ENCODE results near the gene SH3BP4. TPM values are rescaled to one million over a fixed set of nuclear protein-coding genes. Genes with fewer than 3 reads are reported as not detected.

The SH3BP4 gene, protein sequence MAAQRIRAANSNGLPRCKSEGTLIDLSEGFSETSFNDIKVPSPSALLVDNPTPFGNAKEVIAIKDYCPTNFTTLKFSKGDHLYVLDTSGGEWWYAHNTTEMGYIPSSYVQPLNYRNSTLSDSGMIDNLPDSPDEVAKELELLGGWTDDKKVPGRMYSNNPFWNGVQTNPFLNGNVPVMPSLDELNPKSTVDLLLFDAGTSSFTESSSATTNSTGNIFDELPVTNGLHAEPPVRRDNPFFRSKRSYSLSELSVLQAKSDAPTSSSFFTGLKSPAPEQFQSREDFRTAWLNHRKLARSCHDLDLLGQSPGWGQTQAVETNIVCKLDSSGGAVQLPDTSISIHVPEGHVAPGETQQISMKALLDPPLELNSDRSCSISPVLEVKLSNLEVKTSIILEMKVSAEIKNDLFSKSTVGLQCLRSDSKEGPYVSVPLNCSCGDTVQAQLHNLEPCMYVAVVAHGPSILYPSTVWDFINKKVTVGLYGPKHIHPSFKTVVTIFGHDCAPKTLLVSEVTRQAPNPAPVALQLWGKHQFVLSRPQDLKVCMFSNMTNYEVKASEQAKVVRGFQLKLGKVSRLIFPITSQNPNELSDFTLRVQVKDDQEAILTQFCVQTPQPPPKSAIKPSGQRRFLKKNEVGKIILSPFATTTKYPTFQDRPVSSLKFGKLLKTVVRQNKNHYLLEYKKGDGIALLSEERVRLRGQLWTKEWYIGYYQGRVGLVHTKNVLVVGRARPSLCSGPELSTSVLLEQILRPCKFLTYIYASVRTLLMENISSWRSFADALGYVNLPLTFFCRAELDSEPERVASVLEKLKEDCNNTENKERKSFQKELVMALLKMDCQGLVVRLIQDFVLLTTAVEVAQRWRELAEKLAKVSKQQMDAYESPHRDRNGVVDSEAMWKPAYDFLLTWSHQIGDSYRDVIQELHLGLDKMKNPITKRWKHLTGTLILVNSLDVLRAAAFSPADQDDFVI
- 10 to 100 TPM in 3 of 4 donors, 1 to 10 TPM in 1; 7.5 to 24.9 (median 19.5) TPM for total RNA-seq

DNA sequence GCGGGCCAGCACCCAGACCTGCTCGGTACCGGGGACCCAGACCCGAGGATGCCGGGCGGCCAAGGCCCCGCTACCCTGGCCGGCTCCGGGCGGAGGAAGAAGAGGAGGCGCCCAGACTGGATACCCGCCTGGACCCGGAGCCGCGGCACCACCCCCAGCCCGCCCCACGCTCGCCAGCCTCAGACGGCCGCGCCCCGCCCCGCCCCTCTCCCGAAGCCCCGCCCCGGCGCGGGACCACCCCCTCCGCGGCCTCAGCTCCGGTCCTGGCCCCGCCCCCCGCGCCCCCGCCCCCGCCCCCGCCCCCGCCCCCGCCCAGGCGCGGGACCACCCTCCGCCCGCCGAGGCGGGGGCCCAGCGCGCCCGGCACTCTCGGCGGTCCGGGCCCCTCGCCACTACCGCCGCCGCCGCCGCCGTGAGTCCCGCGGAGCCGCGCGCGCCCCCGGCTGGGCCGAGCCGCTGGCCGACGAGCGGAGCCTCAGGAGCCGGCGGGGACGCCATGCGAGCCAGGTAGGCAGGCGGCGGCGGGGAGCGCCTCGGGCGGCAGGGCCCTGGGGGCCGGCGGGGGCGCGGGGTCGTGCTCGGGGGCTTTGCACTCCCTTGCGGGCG, at the start of gene SH3BP4:
SH3BP4 (plus strand) TSS at position 354 of the 606 bp plus-strand sequence. CDS start 82,986 bp downstream, outside the sequence.
- peaks cover 15% of the 10 kb centered on the region for H3K27me3 ChIP-seq
- intact Hi-C loops (cut with DNase I; ENCODE audit: low total_unique reads), result no loop called here
- no peaks in the 10 kb centered on the region for H3K9me3 ChIP-seq
- no peaks in the 10 kb centered on the region for H3K36me3 ChIP-seq
- in situ Hi-C loops (cut with MboI; ENCODE audit: low pct_ligation_motif_present in 1 of 4, low pct_unique_long_range_greater_than_20kb in 1 of 4, low sequenced_read_pairs in 3 of 4), result no loop called here
- TF ChIP-seq POLR2A (IDR thresholded peaks at IDR 0.05), result no peak
- no peak for TF ChIP-seq POLR2AphosphoS5 (IDR thresholded peaks at IDR 0.05)
- TF ChIP-seq EP300 (IDR thresholded peaks at IDR 0.05; ENCODE audit: low read depth), result no peak
- TF ChIP-seq, protein P1, sequence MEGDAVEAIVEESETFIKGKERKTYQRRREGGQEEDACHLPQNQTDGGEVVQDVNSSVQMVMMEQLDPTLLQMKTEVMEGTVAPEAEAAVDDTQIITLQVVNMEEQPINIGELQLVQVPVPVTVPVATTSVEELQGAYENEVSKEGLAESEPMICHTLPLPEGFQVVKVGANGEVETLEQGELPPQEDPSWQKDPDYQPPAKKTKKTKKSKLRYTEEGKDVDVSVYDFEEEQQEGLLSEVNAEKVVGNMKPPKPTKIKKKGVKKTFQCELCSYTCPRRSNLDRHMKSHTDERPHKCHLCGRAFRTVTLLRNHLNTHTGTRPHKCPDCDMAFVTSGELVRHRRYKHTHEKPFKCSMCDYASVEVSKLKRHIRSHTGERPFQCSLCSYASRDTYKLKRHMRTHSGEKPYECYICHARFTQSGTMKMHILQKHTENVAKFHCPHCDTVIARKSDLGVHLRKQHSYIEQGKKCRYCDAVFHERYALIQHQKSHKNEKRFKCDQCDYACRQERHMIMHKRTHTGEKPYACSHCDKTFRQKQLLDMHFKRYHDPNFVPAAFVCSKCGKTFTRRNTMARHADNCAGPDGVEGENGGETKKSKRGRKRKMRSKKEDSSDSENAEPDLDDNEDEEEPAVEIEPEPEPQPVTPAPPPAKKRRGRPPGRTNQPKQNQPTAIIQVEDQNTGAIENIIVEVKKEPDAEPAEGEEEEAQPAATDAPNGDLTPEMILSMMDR (IDR thresholded peaks at IDR 0.05), result no peak
- H3K4me3 ChIP-seq, result peak within 1 kb of the TSS; percentile 72 to 95 (median 86)
- DNase-seq, result peak; percentile 87
- 1% methylated on average over 26 of the region's 88 CpGs; no CpG with 5 or more reads in 1 of the 2 donors for WGBS, 2 donors (ENCODE audit: low coverage in 1 of 2)
- H3K27ac ChIP-seq, result peak within 1 kb of the TSS; percentile 74 to 91 (median 90)
- H3K4me1 ChIP-seq, result peaks cover 3 to 55% (median 40%) of the 10 kb centered on the region in 4 donors

DNA sequence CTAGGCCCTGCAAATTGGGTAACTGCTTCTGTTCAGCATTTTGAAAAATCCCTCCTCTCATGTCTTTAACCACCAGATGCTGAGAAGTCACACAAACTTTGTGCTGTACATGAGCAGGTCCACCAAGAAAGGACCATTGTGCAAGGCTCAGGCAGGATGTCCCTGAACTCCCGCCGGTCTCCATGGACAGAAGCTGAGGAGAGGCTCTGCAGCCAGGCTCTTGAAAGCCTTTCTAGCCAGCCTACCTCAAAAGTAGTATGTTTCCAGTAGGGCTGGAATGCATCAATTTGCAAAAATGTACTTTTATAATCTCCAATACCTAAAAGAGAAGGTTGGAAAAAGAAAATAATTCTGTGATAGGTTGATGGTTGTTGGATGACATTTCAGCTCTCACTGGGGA, 47.0 kb upstream of the SH3BP4 start:
- in situ Hi-C loops (cut with MboI; ENCODE audit: low pct_ligation_motif_present in 1 of 4, low pct_unique_long_range_greater_than_20kb in 1 of 4, low sequenced_read_pairs in 3 of 4), result no loop called here
- no peak for DNase-seq

DNA sequence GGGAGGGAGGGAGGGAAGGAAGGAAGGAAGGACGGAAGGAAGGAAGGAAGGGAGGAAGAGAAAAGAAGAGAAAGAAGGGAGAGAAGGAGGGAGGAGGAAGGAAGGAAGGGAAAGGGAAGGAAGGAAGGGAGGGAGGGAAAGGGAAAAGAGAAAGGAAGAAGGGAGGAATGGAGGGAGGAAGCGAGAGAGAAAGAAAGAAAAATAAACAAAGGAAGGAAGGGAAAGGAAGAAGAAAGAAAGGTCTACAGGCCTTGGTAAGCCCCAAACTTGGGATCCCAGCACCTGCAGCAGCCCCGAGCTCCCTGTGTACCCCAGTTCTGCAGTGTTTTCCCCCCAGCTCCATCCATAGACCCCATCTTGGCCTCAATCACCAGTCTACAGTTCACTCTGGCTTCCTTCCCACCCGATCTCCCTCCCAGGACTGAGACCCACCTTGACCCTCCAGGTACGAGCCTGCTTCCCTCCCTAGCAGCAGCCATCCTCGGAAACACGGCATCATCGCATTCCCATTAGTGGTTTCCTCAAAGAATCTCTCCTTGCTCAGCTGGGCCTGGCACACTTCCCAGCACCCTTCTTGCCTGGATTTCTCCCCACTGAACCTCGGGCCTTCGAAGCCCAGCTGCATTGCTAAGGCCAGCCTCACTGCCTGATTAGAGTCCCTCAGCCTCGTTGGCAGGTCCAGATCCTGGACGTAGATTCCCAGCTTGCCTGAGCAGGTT, 46.1 kb upstream of the SH3BP4 start:
- Histone ChIP-seq H3K27me3 (no peaks in the 10 kb centered on the region), H3K27ac (no peak overlapping the region), H3K9me3 (no peaks in the 10 kb centered on the region), H3K4me1 (no peaks in the 10 kb centered on the region), H3K36me3 (no peaks in the 10 kb centered on the region), H3K4me3 (no peak overlapping the region)
- TF ChIP-seq, protein P1 (IDR thresholded peaks at IDR 0.05), result no peak
- TF ChIP-seq POLR2A (IDR thresholded peaks at IDR 0.05) (no peak), POLR2AphosphoS5 (IDR thresholded peaks at IDR 0.05) (no peak), EP300 (IDR thresholded peaks at IDR 0.05; ENCODE audit: low read depth) (no peak)
- intact Hi-C loops (cut with DNase I; ENCODE audit: low total_unique reads), result no loop called here
- in situ Hi-C loops (cut with MboI; ENCODE audit: low pct_ligation_motif_present in 1 of 4, low pct_unique_long_range_greater_than_20kb in 1 of 4, low sequenced_read_pairs in 3 of 4), result no loop called here
- WGBS, 2 donors (ENCODE audit: low coverage in 1 of 2), result 81 to 83% methylated on average over 3 to 12 of the region's 12 CpGs
- DNase-seq, result no peak

More for the DNA sequence above, 47.0 kb upstream of the SH3BP4 start:
- intact Hi-C loops (cut with DNase I; ENCODE audit: low total_unique reads), result no loop called here
- Histone ChIP-seq H3K4me1 (no peaks in the 10 kb centered on the region), H3K4me3 (no peak overlapping the region), H3K9me3 (no peaks in the 10 kb centered on the region), H3K27me3 (no peaks in the 10 kb centered on the region), H3K27ac (no peak overlapping the region), H3K36me3 (no peaks in the 10 kb centered on the region)
- TF ChIP-seq, protein P1 (IDR thresholded peaks at IDR 0.05), result no peak
- no peak for TF ChIP-seq EP300 (IDR thresholded peaks at IDR 0.05; ENCODE audit: low read depth)
- TF ChIP-seq POLR2AphosphoS5 (IDR thresholded peaks at IDR 0.05), result no peak
- TF ChIP-seq POLR2A (IDR thresholded peaks at IDR 0.05), result no peak
- 93% methylated on average over 2 of the region's 2 CpGs; no CpG with 5 or more reads in 1 of the 2 donors for WGBS, 2 donors (ENCODE audit: low coverage in 1 of 2)

Measured in transverse colon (tissue), 4 donors.